Liver (tissue), 9 donors: ENCODE measurements around the gene RAP1GAP2. TPM values are rescaled to one million over a fixed set of nuclear protein-coding genes. Genes with fewer than 3 reads are reported as not detected.

Experiments
- DNase-seq: peaks from one replicate; pipeline ENCODE4 v3.0.0-alpha.2; 2017; ENCODE audit warnings: low spot score
- H3K27ac ChIP-seq, 2 donors: one replicate each; pipeline ENCODE4 v1.7.0; 2013; ENCODE audit warnings: inconsistent platforms in 2 of 2, low read length in 2 of 2, control low read depth in 1 of 2, low read depth in 1 of 2, mild to moderate bottlenecking in 1 of 2
- H3K27me3 ChIP-seq, 4 donors: one replicate each; pipeline versions ENCODE4 v1.6.1 to v1.7.0; 2013; ENCODE audit warnings: low read length in 3 of 4, inconsistent platforms in 1 of 4, mild to moderate bottlenecking in 1 of 4, moderate library complexity in 1 of 4; ENCODE audit not compliant: control insufficient read depth in 4 of 4, insufficient read depth in 4 of 4
- H3K36me3 ChIP-seq, 4 donors: one replicate each; pipeline versions ENCODE4 v1.6.1 to v1.7.0; 2013; ENCODE audit warnings: low read length in 3 of 4, mild to moderate bottlenecking in 3 of 4, low read depth in 1 of 4, moderate library complexity in 1 of 4; ENCODE audit not compliant: control insufficient read depth in 4 of 4, insufficient read depth in 3 of 4
- H3K4me1 ChIP-seq, 4 donors: one replicate each; pipeline versions ENCODE4 v1.6.1 to v1.7.0; 2013; ENCODE audit warnings: low read length in 3 of 4, mild to moderate bottlenecking in 3 of 4, moderate library complexity in 1 of 4; ENCODE audit not compliant: control insufficient read depth in 4 of 4, insufficient read depth in 4 of 4
- H3K4me3 ChIP-seq, 3 donors: one replicate each; pipeline versions ENCODE4 v1.6.1 to v1.7.0; 2013; ENCODE audit warnings: low read length in 3 of 3, control low read depth in 1 of 3, low read depth in 1 of 3, mild to moderate bottlenecking in 1 of 3
- H3K9ac ChIP-seq, 2 donors: one replicate each; pipeline ENCODE4 v1.7.0; 2013; ENCODE audit warnings: low read length in 2 of 2, mild to moderate bottlenecking in 2 of 2, moderate library complexity in 2 of 2, control low read depth in 1 of 2, low read depth in 1 of 2
- H3K9me3 ChIP-seq, 4 donors: one replicate each; pipeline versions ENCODE4 v1.6.1 to v1.7.0; 2013; ENCODE audit warnings: low read length in 3 of 4; ENCODE audit not compliant: control insufficient read depth in 4 of 4
- ATF3 ChIP-seq: IDR thresholded peaks from 2 replicates; pipeline ENCODE4 v1.6.1; 2016; ENCODE audit warnings: antibody characterized with exemption
- EGR1 ChIP-seq, 2 donors: IDR thresholded peaks; 2 replicates each; pipeline ENCODE4 v1.6.1; 2016 to 2018; ENCODE audit warnings: antibody characterized with exemption in 2 of 2, low read depth in 2 of 2
- GABPA ChIP-seq, 2 donors: IDR thresholded peaks in 1 of 2; conservative IDR thresholded peaks in 1 of 2; 2 replicates each; pipeline ENCODE4 v1.6.1; 2016; ENCODE audit warnings: antibody characterized with exemption in 2 of 2, mild to moderate bottlenecking in 1 of 2, moderate library complexity in 1 of 2
- HNF4G ChIP-seq: IDR thresholded peaks from 2 replicates; pipeline ENCODE4 v1.6.1; 2016; ENCODE audit warnings: antibody characterized with exemption
- JUND ChIP-seq, 2 donors: IDR thresholded peaks; 2 replicates each; pipeline ENCODE4 v1.6.1; 2016; ENCODE audit warnings: antibody characterized with exemption in 2 of 2
- MAX ChIP-seq: IDR thresholded peaks from 2 replicates; pipeline ENCODE4 v1.6.1; 2016; ENCODE audit warnings: antibody characterized with exemption
- NR2F2 ChIP-seq: IDR thresholded peaks from 2 replicates; pipeline ENCODE4 v1.6.1; 2016; ENCODE audit warnings: antibody characterized with exemption
- RAD21 ChIP-seq, 2 donors: IDR thresholded peaks; 2 replicates each; pipeline ENCODE4 v1.6.1; 2016; ENCODE audit warnings: antibody characterized with exemption in 2 of 2, mild to moderate bottlenecking in 2 of 2
- REST ChIP-seq: IDR thresholded peaks from 2 replicates; pipeline ENCODE4 v1.6.1; 2016; ENCODE audit warnings: antibody characterized with exemption, mild to moderate bottlenecking
- RXRA ChIP-seq, 2 donors: IDR thresholded peaks; 2 replicates each; pipeline ENCODE4 v1.6.1; 2017 to 2018; ENCODE audit warnings: antibody characterized with exemption in 2 of 2, mild to moderate bottlenecking in 1 of 2
- SP1 ChIP-seq: IDR thresholded peaks from 2 replicates; pipeline ENCODE4 v1.6.1; 2018; ENCODE audit warnings: antibody characterized with exemption, mild to moderate bottlenecking
- ZBTB33 ChIP-seq: IDR thresholded peaks from 2 replicates; pipeline ENCODE4 v1.6.1; 2016; ENCODE audit warnings: antibody characterized with exemption
- WGBS: extraction: QIAGEN DNeasy Blood & Tissue Kit; methylation state at CpG from one replicate; pipeline ENCODE4 v1.1.7; 2013; 5-methylcytosine and 5-hydroxymethylcytosine counted together
- polyA plus RNA-seq, 2 donors: library from polyadenylated mRNA; stranded (reverse) in 1 of 2; unstranded in 1 of 2; fragments of 200-250 nt in 1 of 2; fragments of >200 nt in 1 of 2; fragmentation: Nextera tagmentation in 1 of 2; extraction: Ambion mirVana in 1 of 2; gene quantifications; one replicate each; pipeline versions ENCODE4 v1.2.1 to v1.2.3, GENCODE V29; 2013 to 2015
- total RNA-seq, 2 donors: library from RNA; depleted of rRNA; stranded (reverse); fragments of >200 nt; gene quantifications; one replicate each; pipeline ENCODE4 v1.2.3, GENCODE V29; 2014
- donor health status: healthy.
- donor health status: healthy.
- donor health status: healthy.
- donor health status: healthy.
- donor health status: healthy.

The RAP1GAP2 gene
- total and polyA plus RNA-seq, 4 donors, result 0.56 to 1.7 (median 1.1) TPM

GRCh38 chr17:2965621-2966595 is 169.7 kb downstream of the RAP1GAP2 start (continued):
- TF ChIP-seq REST, result no peak
- no peak for TF ChIP-seq GABPA (IDR thresholded peaks at IDR 0.05 in 1 of 2, conservative IDR thresholded peaks at IDR 0.05 in 1 of 2)
- no peak for TF ChIP-seq JUND (IDR thresholded peaks at IDR 0.05)
- no peak for TF ChIP-seq EGR1 (IDR thresholded peaks at IDR 0.05; ENCODE audit: low read depth in 2 of 2)

- TF ChIP-seq RXRA (IDR thresholded peaks at IDR 0.05) (peak in 1 of 2 donors; percentile 27), SP1 (no peak), JUND (IDR thresholded peaks at IDR 0.05) (no peak), NR2F2 (peak; percentile 28)
- DNase-seq, result no peak
- WGBS, result 70% methylated on average over 6 of the region's 6 CpGs
Measured at GRCh38 chr17:2967515-2967914, 171.3 kb downstream of the RAP1GAP2 start.

GRCh38 chr17:2971851-2972250 is 175.6 kb downstream of the RAP1GAP2 start:
- Histone ChIP-seq H3K27ac (no peak overlapping the region), H3K4me3 (no peak overlapping the region), H3K27me3 (peaks cover 0 to 5% (median 0%) of the 10 kb centered on the region in 4 donors), H3K9ac (no peak overlapping the region), H3K4me1 (no peaks in the 10 kb centered on the region), H3K36me3 (peaks cover 0 to 4% (median 0%) of the 10 kb centered on the region in 4 donors), H3K9me3 (no peaks in the 10 kb centered on the region)
- DNase-seq, result no peak
- 94% methylated on average over 2 of the region's 2 CpGs for WGBS
- no peak for TF ChIP-seq RAD21 (IDR thresholded peaks at IDR 0.05)
- TF ChIP-seq ZBTB33, result no peak
- no peak for TF ChIP-seq RXRA (IDR thresholded peaks at IDR 0.05)
- TF ChIP-seq MAX, result no peak
- no peak for TF ChIP-seq REST
- no peak for TF ChIP-seq HNF4G
- TF ChIP-seq JUND (IDR thresholded peaks at IDR 0.05), result no peak
- no peak for TF ChIP-seq EGR1 (IDR thresholded peaks at IDR 0.05; ENCODE audit: low read depth in 2 of 2)
- TF ChIP-seq ATF3, result no peak
- TF ChIP-seq NR2F2, result no peak
- no peak for TF ChIP-seq SP1

More at GRCh38 chr17:2967515-2967914, 171.3 kb downstream of the RAP1GAP2 start:
- H3K27me3 ChIP-seq, result no peaks in the 10 kb centered on the region
- H3K4me1 ChIP-seq, result no peaks in the 10 kb centered on the region
- H3K4me3 ChIP-seq, result no peak overlapping the region
- H3K9me3 ChIP-seq, result no peaks in the 10 kb centered on the region
- peaks cover 0 to 4% (median 0%) of the 10 kb centered on the region in 4 donors for H3K36me3 ChIP-seq
- no peak overlapping the region for H3K9ac ChIP-seq
- no peak overlapping the region for H3K27ac ChIP-seq
